Karpas-422 (cell line): ENCODE measurements around the gene MPZL2. TPM values are rescaled to one million over a fixed set of nuclear protein-coding genes. Genes with fewer than 3 reads are reported as not detected.
A peak's percentile ranks its signal among the peaks of the same experiment; 100 is the strongest.

ENCODE experiments used
- DNase-seq: peaks from one replicate; pipeline ENCODE4 v3.0.0-alpha.2; 2015
- H2AFZ ChIP-seq: fragments of 200-600 bp; sonication (generic); 2 replicates; pipeline ENCODE4 v1.6.1; 2014; ENCODE audit warnings: antibody characterized with exemption, low read length, mixed read lengths
- H3K27ac ChIP-seq: fragments of 200-600 bp; sonication (generic); 2 replicates; pipeline ENCODE4 v1.5.1; 2014; ENCODE audit warnings: mild to moderate bottlenecking, low read length, moderate library complexity
- H3K27me3 ChIP-seq: fragments of 200-600 bp; sonication (generic); 2 replicates; pipeline ENCODE4 v1.6.1; 2014; ENCODE audit warnings: low read length, mixed read lengths
- H3K36me3 ChIP-seq: fragments of 200-600 bp; sonication (generic); 2 replicates; pipeline ENCODE4 v1.6.1; 2014; ENCODE audit warnings: low read length, mixed read lengths; ENCODE audit not compliant: insufficient read depth
- H3K4me1 ChIP-seq: fragments of 200-600 bp; sonication (generic); 2 replicates; pipeline ENCODE4 v1.6.1; 2014; ENCODE audit warnings: mild to moderate bottlenecking, low read length, mixed read lengths
- H3K4me2 ChIP-seq: fragments of 200-600 bp; sonication (generic); 2 replicates; pipeline ENCODE4 v1.6.1; 2014; ENCODE audit warnings: low read length, low read depth, mild to moderate bottlenecking; ENCODE audit not compliant: poor library complexity, severe bottlenecking
- H3K4me3 ChIP-seq: fragments of 200-600 bp; sonication (generic); 2 replicates; pipeline ENCODE4 v1.5.1; 2014; ENCODE audit warnings: mild to moderate bottlenecking, antibody characterized with exemption, low read length, mixed read lengths
- H3K79me2 ChIP-seq: fragments of 200-600 bp; sonication (generic); 2 replicates; pipeline ENCODE4 v1.6.1; 2014; ENCODE audit warnings: mild to moderate bottlenecking, low read length, mixed read lengths
- H3K9ac ChIP-seq: fragments of 200-600 bp; sonication (generic); 2 replicates; pipeline ENCODE4 v1.6.0; 2014; ENCODE audit warnings: low read length
- H3K9me2 ChIP-seq: fragments of 200-600 bp; sonication (generic), shearing (Covaris generic); replicated peaks from 2 replicates; pipeline ENCODE4 v1.6.0; 2014; ENCODE audit warnings: mild to moderate bottlenecking, low read length, moderate library complexity; ENCODE audit not compliant: insufficient read depth
- H3K9me3 ChIP-seq: fragments of 300-700, 200-600 bp; sonication (generic); 2 replicates; pipeline ENCODE4 v1.6.1; 2014; ENCODE audit warnings: low read length, mixed read lengths
- H4K20me1 ChIP-seq: fragments of 200-600 bp; sonication (generic); 2 replicates; pipeline ENCODE4 v1.6.1; 2014; ENCODE audit warnings: mild to moderate bottlenecking, antibody characterized with exemption, low read length, low read depth; ENCODE audit not compliant: insufficient read depth
- total RNA-seq: library from RNA; depleted of rRNA; stranded (reverse); fragments of >200 nt; shearing (Covaris generic); gene quantifications from 2 replicates; pipeline ENCODE4 v1.2.3, GENCODE V29; 2014; ENCODE audit warnings: low replicate concordance

MPZL2 gene
- total RNA-seq, 1 experiment from 2014 or later, result not detected

GRCh38 chr11:118290923-118291322 is 26.8 kb upstream of the MPZL2 start:
- H3K36me3 ChIP-seq, result no peaks in the 10 kb centered on the region
- H2AFZ ChIP-seq, result no peak overlapping the region
- DNase-seq, result peak; percentile 66
- H3K9ac ChIP-seq, result no peak overlapping the region
- H3K4me2 ChIP-seq, result no peak overlapping the region
- H4K20me1 ChIP-seq, result no peaks in the 10 kb centered on the region
- H3K9me3 ChIP-seq, result no peaks in the 10 kb centered on the region
- no peak overlapping the region for H3K27ac ChIP-seq
- H3K79me2 ChIP-seq, result no peaks in the 10 kb centered on the region
- peaks cover 9% of the 10 kb centered on the region for H3K4me1 ChIP-seq
- H3K9me2 ChIP-seq, result no peaks in the 10 kb centered on the region
- H3K4me3 ChIP-seq, result no peak overlapping the region
- no peaks in the 10 kb centered on the region for H3K27me3 ChIP-seq

- Histone ChIP-seq H3K9me2 (no peaks in the 10 kb centered on the region), H2AFZ (no peak overlapping the region), H3K4me2 (no peak overlapping the region), H3K27me3 (no peaks in the 10 kb centered on the region), H3K4me1 (peaks cover 5% of the 10 kb centered on the region; the same call in 1 of the 2 replicates), H3K9me3 (no peaks in the 10 kb centered on the region), H3K79me2 (no peaks in the 10 kb centered on the region), H3K4me3 (no peak overlapping the region), H3K36me3 (no peaks in the 10 kb centered on the region), H4K20me1 (no peaks in the 10 kb centered on the region), H3K27ac (no peak overlapping the region), H3K9ac (no peak overlapping the region)
- no peak for DNase-seq
Measured at GRCh38 chr11:118289401-118289800, 25.3 kb upstream of the MPZL2 start.

- no peak for DNase-seq
- H3K36me3 ChIP-seq, result no peaks in the 10 kb centered on the region
- no peak overlapping the region for H3K9ac ChIP-seq
- H3K27ac ChIP-seq, result no peak overlapping the region
- H3K9me3 ChIP-seq, result no peaks in the 10 kb centered on the region
- H3K4me2 ChIP-seq, result no peak overlapping the region
- no peaks in the 10 kb centered on the region for H3K9me2 ChIP-seq
- no peaks in the 10 kb centered on the region for H3K79me2 ChIP-seq
- H4K20me1 ChIP-seq, result no peaks in the 10 kb centered on the region
- H2AFZ ChIP-seq, result no peak overlapping the region
- H3K4me3 ChIP-seq, result no peak overlapping the region
- H3K27me3 ChIP-seq, result no peaks in the 10 kb centered on the region
- H3K4me1 ChIP-seq, result peaks cover 5% of the 10 kb centered on the region; the same call in 1 of the 2 replicates
Measured at GRCh38 chr11:118287006-118287405, 22.9 kb upstream of the MPZL2 start.

DNA sequence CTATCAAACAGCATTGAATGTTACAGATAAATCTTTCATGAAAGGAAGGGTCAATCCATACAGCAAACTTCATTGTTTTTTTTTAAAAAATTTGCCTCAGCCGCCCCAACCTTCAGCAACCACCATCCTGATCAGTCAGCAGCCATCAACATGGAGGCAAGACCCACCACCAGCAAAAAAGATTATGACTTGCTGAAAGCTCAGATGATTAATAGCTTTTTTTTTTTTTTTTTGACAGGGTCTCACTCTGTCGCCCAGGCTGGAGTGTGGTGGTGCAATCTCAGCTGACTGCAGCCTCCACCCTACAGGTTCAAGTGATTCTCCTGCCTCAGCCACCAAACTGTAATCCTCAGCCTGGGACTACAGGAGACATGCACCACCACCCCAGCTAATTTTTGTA is 22.4 kb upstream of the MPZL2 start:
- no peaks in the 10 kb centered on the region for H3K27me3 ChIP-seq
- no peak for DNase-seq
- no peak overlapping the region for H2AFZ ChIP-seq
- no peak overlapping the region for H3K4me2 ChIP-seq
- no peaks in the 10 kb centered on the region for H3K79me2 ChIP-seq
- H3K9me3 ChIP-seq, result no peaks in the 10 kb centered on the region
- H3K36me3 ChIP-seq, result no peaks in the 10 kb centered on the region
- no peak overlapping the region for H3K9ac ChIP-seq
- H3K27ac ChIP-seq, result no peak overlapping the region
- no peak overlapping the region for H3K4me3 ChIP-seq
- no peaks in the 10 kb centered on the region for H4K20me1 ChIP-seq
- H3K4me1 ChIP-seq, result peaks cover 5% of the 10 kb centered on the region; the same call in 1 of the 2 replicates
- H3K9me2 ChIP-seq, result no peaks in the 10 kb centered on the region

- Histone ChIP-seq H3K36me3 (no peaks in the 10 kb centered on the region), H3K4me3 (no peak overlapping the region), H3K9ac (no peak overlapping the region), H3K9me3 (no peaks in the 10 kb centered on the region), H3K9me2 (no peaks in the 10 kb centered on the region), H3K27me3 (no peaks in the 10 kb centered on the region), H3K4me2 (no peak overlapping the region), H2AFZ (no peak overlapping the region), H3K27ac (no peak overlapping the region), H3K4me1 (peaks cover 3% of the 10 kb centered on the region; the same call in 1 of the 2 replicates), H3K79me2 (no peaks in the 10 kb centered on the region), H4K20me1 (no peaks in the 10 kb centered on the region)
- no peak for DNase-seq
Measured at GRCh38 chr11:118283756-118284350, 19.8 kb upstream of the MPZL2 start.

- no peak overlapping the region for H3K27ac ChIP-seq
- H3K9ac ChIP-seq, result no peak overlapping the region
- DNase-seq, result no peak
- no peaks in the 10 kb centered on the region for H3K9me2 ChIP-seq
- no peak overlapping the region for H2AFZ ChIP-seq
- H4K20me1 ChIP-seq, result no peaks in the 10 kb centered on the region
- no peak overlapping the region for H3K4me2 ChIP-seq
- H3K36me3 ChIP-seq, result no peaks in the 10 kb centered on the region
- no peaks in the 10 kb centered on the region for H3K79me2 ChIP-seq
- H3K4me1 ChIP-seq, result peaks cover 3% of the 10 kb centered on the region; the same call in 1 of the 2 replicates
- H3K4me3 ChIP-seq, result no peak overlapping the region
- no peaks in the 10 kb centered on the region for H3K27me3 ChIP-seq
- no peaks in the 10 kb centered on the region for H3K9me3 ChIP-seq
Measured at GRCh38 chr11:118283037-118283636, 19.0 kb upstream of the MPZL2 start.

GRCh38 chr11:118282606-118283005 is 18.5 kb upstream of the MPZL2 start:
- H3K9ac ChIP-seq, result no peak overlapping the region
- no peak overlapping the region for H2AFZ ChIP-seq
- no peaks in the 10 kb centered on the region for H3K9me3 ChIP-seq
- no peaks in the 10 kb centered on the region for H3K9me2 ChIP-seq
- H3K27me3 ChIP-seq, result no peaks in the 10 kb centered on the region
- no peak overlapping the region for H3K27ac ChIP-seq
- H4K20me1 ChIP-seq, result no peaks in the 10 kb centered on the region
- H3K36me3 ChIP-seq, result no peaks in the 10 kb centered on the region
- DNase-seq, result no peak
- no peak overlapping the region for H3K4me2 ChIP-seq
- peaks cover 3% of the 10 kb centered on the region; the same call in 1 of the 2 replicates for H3K4me1 ChIP-seq
- no peaks in the 10 kb centered on the region for H3K79me2 ChIP-seq
- no peak overlapping the region for H3K4me3 ChIP-seq

DNA sequence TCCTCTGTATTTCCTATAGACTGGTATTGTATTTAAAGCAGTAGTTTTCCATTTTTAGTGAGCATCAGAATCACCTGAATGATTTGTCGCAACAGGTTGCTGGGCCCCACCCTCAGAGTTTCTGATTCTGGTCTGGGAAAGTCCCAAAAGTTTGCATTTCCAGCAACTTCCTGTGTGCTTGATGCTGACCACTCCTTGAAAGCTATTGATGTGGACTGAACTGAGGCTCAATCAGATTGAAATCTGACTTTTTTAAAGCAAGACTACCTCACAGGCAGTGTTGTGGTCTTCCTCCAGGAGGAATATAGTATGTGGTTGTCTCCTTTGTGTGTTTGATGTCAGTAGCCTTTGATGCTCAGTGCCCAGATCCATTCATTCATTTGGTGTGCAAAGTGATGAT is 17.2 kb upstream of the MPZL2 start:
- no peaks in the 10 kb centered on the region for H4K20me1 ChIP-seq
- H3K9me2 ChIP-seq, result no peaks in the 10 kb centered on the region
- no peak overlapping the region for H3K4me3 ChIP-seq
- no peaks in the 10 kb centered on the region for H3K9me3 ChIP-seq
- H3K9ac ChIP-seq, result no peak overlapping the region
- H3K36me3 ChIP-seq, result no peaks in the 10 kb centered on the region
- no peak overlapping the region for H2AFZ ChIP-seq
- no peaks in the 10 kb centered on the region for H3K27me3 ChIP-seq
- no peaks in the 10 kb centered on the region for H3K79me2 ChIP-seq
- H3K4me1 ChIP-seq, result no peaks in the 10 kb centered on the region
- H3K27ac ChIP-seq, result no peak overlapping the region
- H3K4me2 ChIP-seq, result no peak overlapping the region
- no peak for DNase-seq
